ENCODE data around the gene SLC37A2.
"Not testable (repeated sequence)": the region's sequence is repeated elsewhere in the genome, so short reads cannot be mapped to it uniquely, and the experiment has no call there.

The SLC37A2 gene

GRCh38 chr11:125049164-125049792 is 13.8 kb upstream of the SLC37A2 start:
- no peak for TF ChIP-seq CTCF (IDR thresholded peaks at IDR 0.05; ENCODE audit: borderline replicate concordance, insufficient read depth, low read depth, low read length)
- no peak overlapping the region for H3K4me3 ChIP-seq (ENCODE audit: low read depth, low read length)

GRCh38 chr11:125052047-125052446 is 11.1 kb upstream of the SLC37A2 start:
- no peak for TF ChIP-seq CTCF (IDR thresholded peaks at IDR 0.05; ENCODE audit: borderline replicate concordance, insufficient read depth, low read depth, low read length)

GRCh38 chr11:125053167-125053566 is 9.9 kb upstream of the SLC37A2 start:
- H3K4me3 ChIP-seq (ENCODE audit: low read depth, low read length): no peak overlapping the region
- TF ChIP-seq CTCF (IDR thresholded peaks at IDR 0.05; ENCODE audit: borderline replicate concordance, insufficient read depth, low read depth, low read length): no peak

More at GRCh38 chr11:125052047-125052446, 11.1 kb upstream of the SLC37A2 start:
- H3K4me3 ChIP-seq (ENCODE audit: low read depth, low read length): no peak overlapping the region

- no peak overlapping the region for H3K4me3 ChIP-seq (ENCODE audit: low read depth, low read length)
- no peak for TF ChIP-seq CTCF (IDR thresholded peaks at IDR 0.05; ENCODE audit: borderline replicate concordance, insufficient read depth, low read depth, low read length)
Observed at GRCh38 chr11:125055107-125055715, 7.9 kb upstream of the SLC37A2 start.

GRCh38 chr11:125056111-125056510 is 7.0 kb upstream of the SLC37A2 start:
- not testable (repeated sequence) for H3K4me3 ChIP-seq (ENCODE audit: low read depth, low read length)

- H3K4me3 ChIP-seq (ENCODE audit: low read depth, low read length): no peak overlapping the region
- no peak for TF ChIP-seq CTCF (IDR thresholded peaks at IDR 0.05; ENCODE audit: borderline replicate concordance, insufficient read depth, low read depth, low read length)
Observed at GRCh38 chr11:125056931-125057692, 6.0 kb upstream of the SLC37A2 start.

GRCh38 chr11:125057693-125058016 is 5.5 kb upstream of the SLC37A2 start:
- TF ChIP-seq CTCF (IDR thresholded peaks at IDR 0.05; ENCODE audit: borderline replicate concordance, insufficient read depth, low read depth, low read length): no peak
- no peak overlapping the region for H3K4me3 ChIP-seq (ENCODE audit: low read depth, low read length)

Measured in GM12875 (cell line).